GM12801 (cell line): ENCODE results near the gene THOC1.

ENCODE experiments used
- TF ChIP-seq, protein P1 (sequence below): IDR thresholded peaks from one replicate; pipeline ENCODE4 v1.5.1; 2011; ENCODE audit warnings: control low read depth; ENCODE audit not compliant: insufficient read length; ENCODE audit errors: extremely low read depth

The THOC1 gene

GRCh38 chr18:212780-213179, 55.1 kb downstream of the THOC1 start:
- TF ChIP-seq, protein P1, sequence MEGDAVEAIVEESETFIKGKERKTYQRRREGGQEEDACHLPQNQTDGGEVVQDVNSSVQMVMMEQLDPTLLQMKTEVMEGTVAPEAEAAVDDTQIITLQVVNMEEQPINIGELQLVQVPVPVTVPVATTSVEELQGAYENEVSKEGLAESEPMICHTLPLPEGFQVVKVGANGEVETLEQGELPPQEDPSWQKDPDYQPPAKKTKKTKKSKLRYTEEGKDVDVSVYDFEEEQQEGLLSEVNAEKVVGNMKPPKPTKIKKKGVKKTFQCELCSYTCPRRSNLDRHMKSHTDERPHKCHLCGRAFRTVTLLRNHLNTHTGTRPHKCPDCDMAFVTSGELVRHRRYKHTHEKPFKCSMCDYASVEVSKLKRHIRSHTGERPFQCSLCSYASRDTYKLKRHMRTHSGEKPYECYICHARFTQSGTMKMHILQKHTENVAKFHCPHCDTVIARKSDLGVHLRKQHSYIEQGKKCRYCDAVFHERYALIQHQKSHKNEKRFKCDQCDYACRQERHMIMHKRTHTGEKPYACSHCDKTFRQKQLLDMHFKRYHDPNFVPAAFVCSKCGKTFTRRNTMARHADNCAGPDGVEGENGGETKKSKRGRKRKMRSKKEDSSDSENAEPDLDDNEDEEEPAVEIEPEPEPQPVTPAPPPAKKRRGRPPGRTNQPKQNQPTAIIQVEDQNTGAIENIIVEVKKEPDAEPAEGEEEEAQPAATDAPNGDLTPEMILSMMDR = no peak

- TF ChIP-seq, protein P1 = no peak
Measured at GRCh38 chr18:211582-211981, 56.3 kb downstream of the THOC1 start.

DNA sequence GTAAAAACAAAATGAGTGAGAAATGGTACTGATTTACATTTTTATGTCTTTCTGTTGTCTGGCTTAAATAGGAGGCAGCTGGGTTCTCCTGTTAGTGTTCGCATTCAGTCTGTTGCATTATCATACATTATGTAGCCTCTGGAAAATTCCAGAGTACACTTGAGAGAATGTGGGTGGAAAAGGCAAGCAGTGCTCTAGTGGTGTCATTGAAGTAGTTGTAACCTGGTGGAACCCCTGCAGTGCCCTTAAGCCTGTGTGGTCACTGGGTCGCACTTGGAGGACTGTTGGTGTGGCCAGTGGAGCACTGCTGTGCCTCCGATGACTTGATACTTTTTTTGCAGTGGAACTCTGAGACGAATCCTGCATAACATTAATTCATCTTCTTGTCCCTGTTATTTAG, 57.1 kb downstream of the THOC1 start:
- TF ChIP-seq, protein P1 = no peak

- TF ChIP-seq, protein P1 = no peak
Measured at GRCh38 chr18:210075-210474, 57.8 kb downstream of the THOC1 start.

GRCh38 chr18:199768-200167, 68.1 kb downstream of the THOC1 start:
- TF ChIP-seq, protein P1 = no peak

GRCh38 chr18:199214-199613, 68.6 kb downstream of the THOC1 start:
- TF ChIP-seq, protein P1 = no peak

DNA sequence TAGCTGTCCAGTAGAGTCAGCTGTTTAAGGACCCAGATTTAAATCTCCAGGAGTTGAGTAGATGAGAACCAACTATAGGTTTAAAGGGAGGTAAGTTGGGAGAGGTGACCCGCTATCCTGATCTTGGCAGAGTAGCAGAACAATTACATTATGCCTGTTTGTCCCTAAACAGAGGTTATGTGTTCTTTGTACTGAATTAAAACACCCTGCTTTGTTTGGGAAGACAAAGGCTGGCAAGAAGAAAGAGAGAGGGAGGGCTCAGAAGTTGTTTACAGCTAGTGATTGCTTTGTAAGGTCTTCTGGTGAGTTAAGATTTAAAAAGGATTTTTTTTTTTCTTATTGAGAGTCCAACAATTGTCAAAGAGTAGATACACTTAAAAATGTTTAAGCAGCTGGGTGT, 72.2 kb downstream of the THOC1 start:
- TF ChIP-seq, protein P1 = no peak

- TF ChIP-seq, protein P1 = no peak
Measured at GRCh38 chr18:192801-193200, 75.0 kb downstream of the THOC1 start.
